WTC11 (cell line): ENCODE data around the gene CPNE2.

Experiments
- CTCF ChIP-seq: fragments of 200-600 bp; IDR thresholded peaks from 2 replicates; pipeline ENCODE4 v1.8.0; 2022; ENCODE audit warnings: antibody characterized with exemption
- E2F5 ChIP-seq: sonication (generic); formaldehyde crosslinking; IDR thresholded peaks from 2 replicates; pipeline ENCODE4 v1.8.1; 2022; ENCODE audit warnings: mild to moderate bottlenecking, moderate library complexity, missing genetic modification reagents

- TF ChIP-seq E2F5 (CRISPR knock-in tag), result no peak
- no peak for TF ChIP-seq CTCF
Measured at GRCh38 chr16:57133031-57133430, 40.6 kb downstream of the CPNE2 start.
